Ishikawa (cell line): Measurements from ENCODE around the gene ADM5.

Experiments used
- CEBPB ChIP-seq: IDR thresholded peaks from 2 replicates; pipeline ENCODE4 v1.6.1; 2012
- CREB1 ChIP-seq: IDR thresholded peaks from 2 replicates; pipeline ENCODE4 v1.6.1; 2012; ENCODE audit warnings: low read depth
- EGR1 ChIP-seq: IDR thresholded peaks from 2 replicates; pipeline ENCODE4 v1.6.1; 2012
- EP300 ChIP-seq: IDR thresholded peaks from 2 replicates; pipeline ENCODE4 v1.6.1; 2012; ENCODE audit warnings: borderline replicate concordance
- FOXM1 ChIP-seq: IDR thresholded peaks from 2 replicates; pipeline ENCODE4 v1.6.1; 2012; ENCODE audit warnings: low read depth, borderline replicate concordance
- NFIC ChIP-seq: IDR thresholded peaks from 2 replicates; pipeline ENCODE4 v1.6.1; 2012
- RAD21 ChIP-seq: IDR thresholded peaks from 2 replicates; pipeline ENCODE4 v1.6.1; 2012; ENCODE audit warnings: low read depth
- TAF1 ChIP-seq: IDR thresholded peaks from 2 replicates; pipeline ENCODE4 v1.6.1; 2012; ENCODE audit warnings: low read depth, mild to moderate bottlenecking
- TCF12 ChIP-seq: IDR thresholded peaks from 2 replicates; pipeline ENCODE4 v1.6.1; 2012; ENCODE audit warnings: low read depth
- TEAD4 ChIP-seq: IDR thresholded peaks from 2 replicates; pipeline ENCODE4 v1.6.1; 2012
- YY1 ChIP-seq: IDR thresholded peaks from 2 replicates; pipeline ENCODE4 v1.6.1; 2012; ENCODE audit warnings: low read depth
- ZBTB7A ChIP-seq: IDR thresholded peaks from 2 replicates; pipeline ENCODE4 v1.6.1; 2012; ENCODE audit warnings: low read depth
- TF ChIP-seq, protein P1 (sequence below): IDR thresholded peaks from 2 replicates; pipeline ENCODE4 v1.6.1; 2012
- TF ChIP-seq, protein P2 (sequence below): IDR thresholded peaks from 2 replicates; pipeline ENCODE4 v1.6.1; 2012
- TF ChIP-seq, protein P3 (sequence below): IDR thresholded peaks from 2 replicates; pipeline ENCODE4 v1.6.1; 2012; ENCODE audit warnings: low read depth, mild to moderate bottlenecking

ADM5 gene

DNA sequence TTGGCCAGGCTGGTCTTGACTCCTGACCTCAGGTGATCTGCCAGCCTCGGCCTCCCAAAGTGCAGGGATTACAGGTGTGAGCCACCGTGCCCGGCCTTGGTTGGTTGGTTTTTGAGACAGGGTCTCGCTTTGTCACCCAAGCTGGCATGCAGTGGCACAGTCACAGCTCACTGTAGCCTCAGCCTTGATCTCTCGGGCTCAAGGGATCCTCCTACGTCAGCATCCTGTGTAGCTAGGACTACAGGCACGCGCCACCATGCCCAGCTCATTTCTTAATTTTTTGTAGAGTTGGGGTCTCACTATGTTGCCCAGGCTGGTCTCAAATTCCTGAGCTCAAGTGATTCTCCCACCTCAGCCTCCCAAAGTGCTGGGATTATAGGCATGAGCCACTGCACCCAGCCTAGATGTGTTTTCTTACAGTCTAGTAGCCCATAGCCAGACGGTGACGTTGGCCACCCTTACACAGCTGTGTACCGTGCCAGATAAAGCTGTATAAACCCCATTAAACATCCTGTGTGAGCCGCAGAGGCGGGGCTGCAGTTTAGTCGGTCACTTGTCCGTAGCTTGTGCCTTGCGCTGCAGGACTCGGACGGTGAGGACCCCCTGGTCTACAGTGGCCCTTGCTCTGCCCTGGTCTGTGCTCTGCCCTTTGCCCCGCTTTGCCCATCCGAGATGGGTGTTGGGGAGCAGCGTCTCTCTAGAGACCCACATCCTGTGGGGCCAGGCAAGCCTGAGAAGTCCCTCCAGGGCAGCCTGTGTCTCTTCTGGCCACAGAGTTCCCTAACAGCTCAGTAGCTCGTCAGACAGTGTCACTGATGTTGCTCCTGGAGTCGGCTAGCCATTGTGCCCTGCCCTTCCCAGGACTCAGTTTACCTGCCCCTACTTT is 33.6 kb upstream of the ADM5 start:
- TF ChIP-seq, protein P1, sequence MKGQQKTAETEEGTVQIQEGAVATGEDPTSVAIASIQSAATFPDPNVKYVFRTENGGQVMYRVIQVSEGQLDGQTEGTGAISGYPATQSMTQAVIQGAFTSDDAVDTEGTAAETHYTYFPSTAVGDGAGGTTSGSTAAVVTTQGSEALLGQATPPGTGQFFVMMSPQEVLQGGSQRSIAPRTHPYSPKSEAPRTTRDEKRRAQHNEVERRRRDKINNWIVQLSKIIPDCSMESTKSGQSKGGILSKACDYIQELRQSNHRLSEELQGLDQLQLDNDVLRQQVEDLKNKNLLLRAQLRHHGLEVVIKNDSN: no peak
- TF ChIP-seq FOXM1: no peak

DNA sequence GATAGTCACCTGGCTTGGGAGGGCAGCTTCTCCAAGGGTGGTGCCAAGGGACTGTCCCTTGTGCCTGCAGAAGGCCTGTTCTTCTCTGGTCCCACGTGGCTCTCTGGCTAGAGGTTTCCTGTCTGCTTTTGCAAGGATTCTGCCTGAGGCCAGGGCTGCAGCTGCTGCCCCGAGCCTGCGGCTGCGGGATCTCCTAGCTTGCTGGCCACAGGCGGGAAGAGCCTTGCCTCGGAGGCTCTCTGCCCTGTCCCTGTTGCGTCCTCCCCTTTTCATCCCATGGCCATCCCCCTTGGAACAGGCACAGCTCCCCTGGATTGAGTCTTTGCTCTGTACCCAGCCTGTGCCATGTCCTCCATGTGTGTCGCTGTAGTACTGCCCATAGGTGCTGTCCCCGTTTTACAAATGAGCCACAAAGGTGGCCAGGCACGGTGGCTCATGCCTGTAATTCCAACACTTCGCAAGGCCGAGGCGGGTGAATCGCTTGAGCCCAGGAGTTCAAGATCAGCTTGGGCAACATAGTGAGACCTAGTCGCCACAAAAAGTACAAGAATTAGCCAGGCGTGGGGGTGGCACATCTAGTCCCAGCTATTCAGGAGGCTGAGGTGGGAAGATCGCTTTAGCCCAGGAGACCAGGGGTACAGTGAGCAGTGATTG is 32.8 kb upstream of the ADM5 start:
- TF ChIP-seq, protein P2, sequence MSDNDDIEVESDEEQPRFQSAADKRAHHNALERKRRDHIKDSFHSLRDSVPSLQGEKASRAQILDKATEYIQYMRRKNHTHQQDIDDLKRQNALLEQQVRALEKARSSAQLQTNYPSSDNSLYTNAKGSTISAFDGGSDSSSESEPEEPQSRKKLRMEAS: no peak
- TF ChIP-seq EP300: no peak
- no peak for TF ChIP-seq FOXM1
- TF ChIP-seq TEAD4: no peak
- no peak for TF ChIP-seq TCF12
- no peak for TF ChIP-seq TAF1
- TF ChIP-seq, protein P1: no peak
- TF ChIP-seq, protein P3, sequence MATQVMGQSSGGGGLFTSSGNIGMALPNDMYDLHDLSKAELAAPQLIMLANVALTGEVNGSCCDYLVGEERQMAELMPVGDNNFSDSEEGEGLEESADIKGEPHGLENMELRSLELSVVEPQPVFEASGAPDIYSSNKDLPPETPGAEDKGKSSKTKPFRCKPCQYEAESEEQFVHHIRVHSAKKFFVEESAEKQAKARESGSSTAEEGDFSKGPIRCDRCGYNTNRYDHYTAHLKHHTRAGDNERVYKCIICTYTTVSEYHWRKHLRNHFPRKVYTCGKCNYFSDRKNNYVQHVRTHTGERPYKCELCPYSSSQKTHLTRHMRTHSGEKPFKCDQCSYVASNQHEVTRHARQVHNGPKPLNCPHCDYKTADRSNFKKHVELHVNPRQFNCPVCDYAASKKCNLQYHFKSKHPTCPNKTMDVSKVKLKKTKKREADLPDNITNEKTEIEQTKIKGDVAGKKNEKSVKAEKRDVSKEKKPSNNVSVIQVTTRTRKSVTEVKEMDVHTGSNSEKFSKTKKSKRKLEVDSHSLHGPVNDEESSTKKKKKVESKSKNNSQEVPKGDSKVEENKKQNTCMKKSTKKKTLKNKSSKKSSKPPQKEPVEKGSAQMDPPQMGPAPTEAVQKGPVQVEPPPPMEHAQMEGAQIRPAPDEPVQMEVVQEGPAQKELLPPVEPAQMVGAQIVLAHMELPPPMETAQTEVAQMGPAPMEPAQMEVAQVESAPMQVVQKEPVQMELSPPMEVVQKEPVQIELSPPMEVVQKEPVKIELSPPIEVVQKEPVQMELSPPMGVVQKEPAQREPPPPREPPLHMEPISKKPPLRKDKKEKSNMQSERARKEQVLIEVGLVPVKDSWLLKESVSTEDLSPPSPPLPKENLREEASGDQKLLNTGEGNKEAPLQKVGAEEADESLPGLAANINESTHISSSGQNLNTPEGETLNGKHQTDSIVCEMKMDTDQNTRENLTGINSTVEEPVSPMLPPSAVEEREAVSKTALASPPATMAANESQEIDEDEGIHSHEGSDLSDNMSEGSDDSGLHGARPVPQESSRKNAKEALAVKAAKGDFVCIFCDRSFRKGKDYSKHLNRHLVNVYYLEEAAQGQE: no peak
- no peak for TF ChIP-seq NFIC
- no peak for TF ChIP-seq YY1
- no peak for TF ChIP-seq CEBPB
- no peak for TF ChIP-seq ZBTB7A
- no peak for TF ChIP-seq EGR1
- TF ChIP-seq CREB1: no peak
- no peak for TF ChIP-seq RAD21

DNA sequence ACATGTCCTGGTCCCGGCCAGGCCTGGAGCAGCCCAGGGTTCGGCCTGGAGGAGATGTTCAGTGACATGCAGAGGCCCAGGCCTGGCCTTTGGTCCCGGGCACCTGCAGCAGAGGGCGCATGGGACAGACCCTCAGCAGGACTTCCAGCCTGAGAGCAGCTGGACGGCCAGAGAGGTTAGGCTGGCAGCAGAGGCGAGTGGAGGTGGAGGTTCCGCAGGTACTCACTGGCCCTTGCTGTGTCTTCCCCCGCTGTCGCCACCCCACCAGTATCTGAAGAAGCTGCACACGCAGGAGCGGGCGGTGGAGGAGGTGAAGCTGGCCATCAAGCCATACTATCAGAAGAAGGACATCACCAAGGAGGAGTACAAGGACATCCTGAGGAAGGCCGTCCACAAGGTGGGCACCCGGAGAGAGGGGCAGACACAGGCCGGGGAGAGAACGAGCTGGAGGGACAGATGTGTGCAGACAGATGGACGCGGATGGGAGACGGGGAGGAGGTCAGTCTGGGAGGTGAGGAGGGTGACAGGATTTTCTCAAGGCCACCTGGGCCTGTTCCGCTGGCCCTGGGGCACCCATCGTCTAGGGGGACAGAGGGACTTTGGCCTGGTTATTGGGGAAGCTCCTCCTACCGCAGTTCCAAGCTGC is 31.8 kb upstream of the ADM5 start:
- TF ChIP-seq TEAD4: no peak
- TF ChIP-seq, protein P1: no peak

DNA sequence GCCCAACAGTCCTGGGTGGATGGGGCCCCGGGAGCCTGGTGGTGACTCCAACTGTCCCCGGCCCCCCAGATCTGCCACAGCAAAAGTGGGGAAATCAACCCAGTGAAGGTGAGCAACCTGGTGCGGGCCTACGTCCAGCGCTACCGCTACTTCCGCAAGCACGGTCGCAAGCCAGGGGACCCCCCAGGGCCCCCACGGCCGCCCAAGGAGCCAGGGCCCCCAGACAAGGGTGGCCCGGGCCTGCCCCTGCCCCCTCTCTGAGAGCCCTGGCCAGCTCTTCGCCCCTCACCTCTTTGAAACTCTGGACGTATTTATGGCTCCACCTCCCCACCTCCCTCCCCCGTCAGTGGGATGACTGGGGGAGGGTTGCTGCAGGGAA is 31.3 kb upstream of the ADM5 start:
- TF ChIP-seq NFIC: no peak
- TF ChIP-seq, protein P1: no peak
- no peak for TF ChIP-seq ZBTB7A
- no peak for TF ChIP-seq CREB1
- no peak for TF ChIP-seq EGR1
- TF ChIP-seq YY1: no peak

DNA sequence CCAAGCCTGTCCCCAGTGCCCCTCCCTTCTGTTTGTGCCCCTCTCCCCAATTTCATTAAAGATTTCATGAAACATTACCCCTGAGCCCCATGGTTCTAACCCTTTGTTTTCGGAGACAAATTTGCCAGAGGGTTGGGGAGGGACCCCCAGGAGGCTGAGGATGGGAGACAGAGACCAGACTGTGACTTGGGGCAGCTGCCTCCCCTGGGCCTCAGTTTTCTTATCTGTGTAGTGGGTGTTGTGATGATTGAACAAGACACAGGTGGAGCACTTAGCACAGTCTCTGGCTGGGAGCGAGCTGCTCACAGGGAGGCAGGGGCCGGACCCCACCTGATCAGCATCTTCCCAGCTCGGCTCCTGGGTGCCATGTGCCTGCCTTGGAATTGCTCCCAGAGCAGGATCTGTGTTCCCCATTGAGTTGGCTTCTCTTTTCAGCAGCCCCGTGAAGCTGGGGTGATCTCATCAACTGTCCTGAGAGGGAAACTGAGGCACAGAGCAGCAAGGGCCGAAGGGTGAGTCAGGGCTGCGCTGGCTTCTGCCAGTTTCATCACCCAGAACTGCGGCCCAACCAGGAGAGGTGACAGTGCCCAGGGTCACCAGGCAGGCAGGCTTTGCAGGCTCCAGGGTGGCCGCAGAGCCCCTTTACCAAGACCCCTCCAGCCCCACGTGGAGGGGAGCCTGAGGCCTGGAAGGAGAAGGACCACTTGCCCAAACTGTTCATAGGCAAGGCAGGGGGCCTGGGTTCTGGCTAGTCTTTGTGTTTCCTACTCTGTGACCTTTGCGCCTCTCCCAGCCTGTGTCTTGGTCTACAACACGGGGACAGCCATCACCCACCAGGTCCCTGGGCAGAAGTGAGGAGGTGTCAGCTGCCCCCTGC is 30.6 kb upstream of the ADM5 start:
- TF ChIP-seq, protein P3: no peak
- TF ChIP-seq CREB1 (no peak), YY1 (no peak), ZBTB7A (no peak), RAD21 (no peak), TCF12 (no peak), EP300 (no peak), CEBPB (no peak)
